Calu3 (cell line): ENCODE data around the gene PPP1CA. TPM values are rescaled to one million over a fixed set of nuclear protein-coding genes. Genes with fewer than 3 reads are reported as not detected.
A peak's percentile ranks its signal among the peaks of the same experiment; 100 is the strongest.

ENCODE experiments used
- BruUV-seq: library from RNA; stranded (reverse); fragments of 400-500 nt; replicated peaks from 2 replicates; lab custom pipeline; 2021; lab: Mats Ljungman, UMichigan
- CTCF ChIA-PET: fragments of 300-600 bp; sonication (Branson Sonifier 250); formaldehyde crosslinking; loops from one replicate; lab custom pipeline; 2022; ENCODE audit warnings: antibody characterized with exemption; lab: Charles Lee
- DNase-seq: peaks from one replicate; pipeline ENCODE4 v3.0.0; 2022
- H3K27ac Mint-ChIP-seq: one replicate; pipeline ENCODE4 v1.8.0; 2022; ENCODE audit warnings: mixed read lengths; ENCODE audit not compliant: unreplicated experiment
- H3K27me3 Mint-ChIP-seq: one replicate; pipeline ENCODE4 v1.8.0; 2022; ENCODE audit warnings: mixed read lengths; ENCODE audit not compliant: unreplicated experiment
- H3K36me3 Mint-ChIP-seq: one replicate; pipeline ENCODE4 v1.8.0; 2022; ENCODE audit warnings: mild to moderate bottlenecking, moderate library complexity, mixed read lengths; ENCODE audit not compliant: insufficient read depth, unreplicated experiment
- H3K4me1 Mint-ChIP-seq: one replicate; pipeline ENCODE4 v1.8.0; 2022; ENCODE audit warnings: mild to moderate bottlenecking, low read depth, mixed read lengths; ENCODE audit not compliant: unreplicated experiment
- H3K4me3 Mint-ChIP-seq: one replicate; pipeline ENCODE4 v1.8.0; 2022; ENCODE audit warnings: mild to moderate bottlenecking, low read depth, moderate library complexity, mixed read lengths; ENCODE audit not compliant: unreplicated experiment
- H3K9me3 Mint-ChIP-seq: one replicate; pipeline ENCODE4 v1.8.0; 2022; ENCODE audit warnings: low read depth, mixed read lengths; ENCODE audit not compliant: unreplicated experiment
- CTCF ChIP-seq: fragments of 200-600 bp; IDR thresholded peaks from one replicate; pipeline ENCODE4 v1.8.0; 2022; ENCODE audit warnings: antibody characterized with exemption; ENCODE audit not compliant: unreplicated experiment
- intact Hi-C: fragments of 100-400 bp; cut with micrococcal nuclease; formaldehyde crosslinking; loops from one replicate; pipeline ENCODE4 v1.10.0; 2022; ENCODE audit not compliant: unreplicated experiment
- total RNA-seq: library from RNA; stranded (reverse); gene quantifications from 2 replicates; pipeline ENCODE4 v1.2.3, GENCODE V29; 2022

PPP1CA gene
- total RNA-seq, 1 experiment from 2014 or later = 180 TPM

GRCh38 chr11:67400942-67401494 is 640 bp downstream of the PPP1CA start:
- Mint-ChIP-seq H3K4me3 (peak overlapping the region; percentile 69), H3K4me1 (no peaks in the 10 kb centered on the region), H3K27ac (no peak overlapping the region), H3K9me3 (no peaks in the 10 kb centered on the region), H3K36me3 (peaks cover 45% of the 10 kb centered on the region), H3K27me3 (no peaks in the 10 kb centered on the region)
- BruUV-seq = TSS peak; percentile 45
- no peak for DNase-seq
- intact Hi-C loops = no loop called here
- CTCF ChIA-PET = interaction anchor here (0.6 to 2.1 kb wide), 16 partner anchors 9 to 228 kb away, joined by 3 to 12 read pairs (median 4); partner anchors contain the start of genes AIP, PITPNM1, POLD4 and RAD9A
- TF ChIP-seq CTCF = no peak

DNA sequence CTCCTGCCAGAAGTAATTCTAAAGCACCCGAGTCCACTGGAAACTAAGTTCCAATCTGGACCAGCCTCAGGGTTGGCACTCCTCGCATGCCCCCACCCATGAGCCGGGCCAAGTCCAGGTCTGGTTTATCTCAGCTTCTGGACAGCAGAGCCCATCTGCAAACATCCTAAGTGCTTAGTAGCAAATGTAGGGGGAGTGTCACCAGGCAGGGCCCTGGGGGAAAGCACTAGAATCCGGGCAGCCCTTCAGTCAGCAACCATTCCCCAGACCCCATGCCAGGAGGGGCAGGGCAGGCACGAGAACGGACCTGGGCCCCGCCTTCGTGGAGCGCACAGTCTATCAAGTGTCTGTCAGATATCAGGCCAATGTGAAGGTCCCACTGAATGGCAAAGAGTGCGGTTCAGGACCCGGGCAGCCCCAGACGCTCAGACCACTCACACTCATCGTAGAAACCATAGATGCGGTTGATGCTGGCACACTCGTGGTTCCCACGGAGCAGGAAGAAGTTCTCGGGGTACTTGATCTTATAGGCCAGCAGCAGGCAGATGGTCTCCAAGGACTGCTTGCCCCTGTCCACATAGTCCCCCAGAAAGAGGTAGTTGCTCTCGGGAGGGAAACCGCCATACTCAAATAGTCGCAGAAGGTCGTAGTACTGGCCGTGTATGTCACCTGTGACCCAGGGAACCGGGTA is 1.3 kb downstream of the PPP1CA start:
- no peak for TF ChIP-seq CTCF
- Mint-ChIP-seq H3K4me3 (peak overlapping the region; percentile 69), H3K9me3 (no peaks in the 10 kb centered on the region), H3K27ac (no peak overlapping the region), H3K27me3 (no peaks in the 10 kb centered on the region), H3K36me3 (peaks cover 48% of the 10 kb centered on the region), H3K4me1 (no peaks in the 10 kb centered on the region)
- CTCF ChIA-PET = interaction anchor here (1.5 to 2.1 kb wide), 4 partner anchors 9 to 68 kb away, joined by 8 to 12 read pairs (median 9); partner anchors contain the start of genes POLD4 and RAD9A
- intact Hi-C loops = no loop called here
- no TSS peak for BruUV-seq
- DNase-seq = no peak

DNA sequence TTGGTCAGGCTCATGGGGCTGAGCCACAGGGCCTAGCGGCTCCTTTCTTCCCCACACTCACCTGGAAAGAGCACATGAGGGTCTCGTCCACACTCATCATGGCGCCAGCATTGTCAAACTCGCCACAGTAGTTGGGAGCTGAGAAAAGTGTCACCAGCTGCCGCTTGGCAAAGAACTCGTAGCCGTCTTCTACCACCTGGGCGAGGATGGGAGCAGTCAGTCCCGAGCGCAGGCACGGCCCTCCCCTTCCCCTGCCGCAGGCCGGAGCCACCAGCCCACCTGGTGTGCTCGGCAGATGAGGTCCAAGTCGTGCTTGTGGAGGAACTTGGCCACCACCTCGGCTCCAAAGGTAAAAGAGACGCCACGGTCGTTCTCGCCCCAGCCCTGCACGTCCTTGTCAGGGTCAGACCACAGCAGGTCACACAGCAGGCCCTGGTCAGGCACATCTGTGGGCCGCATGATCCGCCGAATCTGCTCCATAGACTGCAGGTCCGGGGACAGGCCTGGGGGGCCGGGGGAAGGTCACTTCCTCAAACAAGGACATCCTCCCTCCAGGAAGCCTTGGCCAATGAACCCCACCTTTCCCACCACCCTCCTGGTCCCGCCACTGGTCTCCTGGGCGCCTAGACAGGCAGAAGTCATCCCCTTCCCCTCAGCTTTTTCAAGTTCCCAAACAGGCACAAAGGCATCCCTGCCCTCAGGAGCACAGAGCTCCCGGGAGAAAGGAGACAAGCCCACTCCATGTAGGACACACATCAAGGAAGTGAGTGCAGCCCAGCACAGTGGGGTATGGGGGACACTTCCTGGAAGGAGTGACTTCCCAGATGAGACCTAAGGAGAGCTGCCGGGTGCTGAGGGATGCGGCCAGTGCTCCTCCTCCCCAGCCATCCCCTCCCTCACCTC is 2.7 kb downstream of the PPP1CA start:
- intact Hi-C loops = no loop called here
- CTCF ChIA-PET = no interaction called here
- Mint-ChIP-seq H3K27ac (no peak overlapping the region), H3K27me3 (no peaks in the 10 kb centered on the region), H3K4me3 (no peak overlapping the region), H3K36me3 (peaks cover 54% of the 10 kb centered on the region), H3K9me3 (no peaks in the 10 kb centered on the region), H3K4me1 (peaks cover 4% of the 10 kb centered on the region)
- DNase-seq = no peak
- TF ChIP-seq CTCF = no peak
- BruUV-seq = no TSS peak

DNA sequence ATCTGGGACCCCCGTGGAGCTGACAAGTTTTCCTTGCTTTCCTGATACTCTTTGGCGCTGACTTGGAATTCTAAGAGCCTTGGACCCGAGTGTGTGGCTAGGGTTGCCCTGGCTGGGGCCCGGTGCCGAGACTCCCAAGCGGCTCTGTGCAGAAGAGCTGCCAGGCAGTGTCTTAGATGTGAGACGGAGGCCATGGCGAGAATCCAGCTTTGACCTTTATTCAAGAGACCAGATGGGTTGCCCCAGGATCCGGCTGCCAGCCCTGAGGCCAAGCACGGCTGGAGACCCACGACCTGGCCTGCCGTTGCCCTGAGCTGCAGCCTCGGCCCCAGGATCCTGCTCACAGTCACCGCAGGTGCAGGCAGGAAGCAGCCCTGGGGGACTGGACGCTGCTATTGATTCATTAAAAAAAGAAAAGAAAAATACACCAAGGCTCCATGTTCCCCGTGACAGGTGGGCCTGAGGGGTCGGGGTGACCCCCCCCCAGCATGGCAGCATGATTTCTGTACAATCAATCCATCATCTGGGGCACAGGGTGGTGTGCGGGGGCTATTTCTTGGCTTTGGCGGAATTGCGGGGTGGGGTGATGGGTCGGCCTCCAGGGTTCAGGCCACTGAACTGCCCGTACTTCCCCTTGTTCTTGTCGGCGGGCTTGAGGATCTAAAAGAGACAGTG is 3.5 kb downstream of the PPP1CA start:
- no peak overlapping the region for H3K27ac Mint-ChIP-seq
- CTCF ChIA-PET = no interaction called here
- peaks cover 60% of the 10 kb centered on the region for H3K36me3 Mint-ChIP-seq
- no peaks in the 10 kb centered on the region for H3K27me3 Mint-ChIP-seq
- no peak for DNase-seq
- intact Hi-C loops = no loop called here
- H3K4me1 Mint-ChIP-seq = peaks cover 10% of the 10 kb centered on the region
- H3K9me3 Mint-ChIP-seq = no peaks in the 10 kb centered on the region
- no peak overlapping the region for H3K4me3 Mint-ChIP-seq
- no peak for TF ChIP-seq CTCF
- BruUV-seq = no TSS peak
